Fibroblast of villous mesenchyme (primary cell): ENCODE results near the gene SENP6. TPM values are rescaled to one million over a fixed set of nuclear protein-coding genes. Genes with fewer than 3 reads are reported as not detected.
"Not testable (repeated sequence)": the region's sequence is repeated elsewhere in the genome, so short reads cannot be mapped to it uniquely, and the experiment has no call there.

Source experiments
- DNase-seq: peaks from one replicate; pipeline ENCODE4 v3.0.0-alpha.2; 2010; ENCODE audit warnings: low read depth
- H3K4me3 ChIP-seq: 2 replicates; pipeline ENCODE4 v1.5.1; 2011; ENCODE audit warnings: low read depth, mild to moderate bottlenecking, low read length
- total RNA-seq: library from RNA; depleted of rRNA; stranded (reverse); fragments of >200 nt; gene quantifications from 2 replicates; pipeline ENCODE4 v1.2.3, GENCODE V29; 2012
- TF ChIP-seq, protein P1 (sequence below): IDR thresholded peaks from 2 replicates; pipeline ENCODE4 v1.5.1; 2012; ENCODE audit warnings: low read depth, mild to moderate bottlenecking, low read length; ENCODE audit not compliant: insufficient read depth

The SENP6 gene
- total RNA-seq, 1 donor = 113 TPM

DNA sequence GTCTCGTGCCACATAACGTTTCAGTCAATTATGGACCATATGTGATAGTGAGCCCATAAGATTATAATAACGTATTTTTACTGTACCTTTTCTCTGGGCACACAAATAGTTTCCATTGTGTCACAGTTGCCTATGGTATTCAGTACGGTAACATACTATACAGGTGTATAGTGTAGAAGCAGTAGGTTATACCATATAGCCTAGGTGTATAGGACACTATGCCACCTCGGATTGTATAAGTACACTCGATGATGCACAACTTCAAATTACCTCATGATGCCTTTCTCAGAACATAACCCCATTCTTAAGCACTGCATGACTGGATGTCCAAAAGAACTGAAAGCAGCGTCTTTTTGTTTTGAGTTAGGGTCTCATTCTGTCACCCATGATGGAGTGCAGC is 87.9 kb downstream of the SENP6 start:
- no peak overlapping the region for H3K4me3 ChIP-seq
- no peak for DNase-seq
- TF ChIP-seq, protein P1, sequence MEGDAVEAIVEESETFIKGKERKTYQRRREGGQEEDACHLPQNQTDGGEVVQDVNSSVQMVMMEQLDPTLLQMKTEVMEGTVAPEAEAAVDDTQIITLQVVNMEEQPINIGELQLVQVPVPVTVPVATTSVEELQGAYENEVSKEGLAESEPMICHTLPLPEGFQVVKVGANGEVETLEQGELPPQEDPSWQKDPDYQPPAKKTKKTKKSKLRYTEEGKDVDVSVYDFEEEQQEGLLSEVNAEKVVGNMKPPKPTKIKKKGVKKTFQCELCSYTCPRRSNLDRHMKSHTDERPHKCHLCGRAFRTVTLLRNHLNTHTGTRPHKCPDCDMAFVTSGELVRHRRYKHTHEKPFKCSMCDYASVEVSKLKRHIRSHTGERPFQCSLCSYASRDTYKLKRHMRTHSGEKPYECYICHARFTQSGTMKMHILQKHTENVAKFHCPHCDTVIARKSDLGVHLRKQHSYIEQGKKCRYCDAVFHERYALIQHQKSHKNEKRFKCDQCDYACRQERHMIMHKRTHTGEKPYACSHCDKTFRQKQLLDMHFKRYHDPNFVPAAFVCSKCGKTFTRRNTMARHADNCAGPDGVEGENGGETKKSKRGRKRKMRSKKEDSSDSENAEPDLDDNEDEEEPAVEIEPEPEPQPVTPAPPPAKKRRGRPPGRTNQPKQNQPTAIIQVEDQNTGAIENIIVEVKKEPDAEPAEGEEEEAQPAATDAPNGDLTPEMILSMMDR = no peak

DNA sequence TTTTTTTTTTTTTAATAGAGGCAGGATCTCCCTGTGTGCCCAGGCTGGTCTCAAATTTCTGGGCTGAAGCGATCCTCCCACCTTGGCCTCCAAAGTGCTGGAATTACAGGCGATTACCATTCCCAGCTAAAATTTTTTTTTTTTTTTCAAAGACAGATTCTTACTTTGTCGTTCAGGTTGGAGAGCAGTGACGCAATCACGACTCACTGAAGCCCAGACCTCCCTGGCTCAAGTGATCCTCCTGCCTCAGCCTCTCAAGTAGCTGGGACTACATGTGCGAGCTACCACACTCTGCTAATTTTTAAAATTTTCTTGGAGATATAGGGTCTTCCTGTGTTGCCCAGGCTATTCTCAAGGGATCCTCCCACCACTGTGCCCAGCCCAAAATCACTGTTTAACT is 89.3 kb downstream of the SENP6 start:
- peak; percentile 23 for DNase-seq
- H3K4me3 ChIP-seq = no peak overlapping the region
- TF ChIP-seq, protein P1 = no peak

DNA sequence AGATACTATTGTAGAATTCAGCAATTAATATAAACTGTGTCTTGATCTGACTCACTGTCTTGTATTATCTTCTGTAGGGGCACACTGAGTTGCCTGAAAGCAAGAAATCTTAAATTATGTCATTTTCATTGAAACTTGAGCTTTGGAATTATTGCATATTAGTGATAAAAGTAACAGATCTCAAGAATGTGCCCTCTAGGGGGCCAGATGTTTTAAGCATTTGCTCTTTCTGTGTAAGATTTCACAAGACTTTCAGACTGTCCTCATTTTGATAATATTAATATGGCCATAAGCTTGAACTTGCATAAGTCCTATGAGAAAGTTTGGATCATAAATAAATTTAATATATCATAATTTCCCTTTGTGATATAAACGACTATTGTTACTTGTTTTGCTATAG is 91.9 kb downstream of the SENP6 start:
- TF ChIP-seq, protein P1 = peak; percentile 22
- no peak overlapping the region for H3K4me3 ChIP-seq
- peak; percentile 68 for DNase-seq

DNA sequence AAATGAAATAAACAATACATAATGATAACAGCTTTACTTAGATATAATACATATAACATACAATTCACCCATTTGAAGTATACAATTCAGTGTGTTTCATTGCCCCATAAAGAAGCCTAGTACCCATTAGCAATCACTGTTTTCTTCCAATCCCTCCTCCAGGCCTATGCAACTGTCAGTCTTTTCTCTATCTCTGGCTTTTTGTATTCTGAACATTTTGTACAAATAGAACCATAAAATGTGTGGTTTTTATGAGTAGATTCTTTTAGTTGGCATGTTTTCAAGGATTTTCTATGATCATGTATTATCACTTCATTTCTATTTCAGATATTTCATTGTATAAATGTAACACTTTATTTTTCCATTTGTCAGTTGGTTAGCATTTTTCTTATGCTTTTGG is 92.7 kb downstream of the SENP6 start:
- TF ChIP-seq, protein P1 = no peak
- no peak for DNase-seq
- no peak overlapping the region for H3K4me3 ChIP-seq

DNA sequence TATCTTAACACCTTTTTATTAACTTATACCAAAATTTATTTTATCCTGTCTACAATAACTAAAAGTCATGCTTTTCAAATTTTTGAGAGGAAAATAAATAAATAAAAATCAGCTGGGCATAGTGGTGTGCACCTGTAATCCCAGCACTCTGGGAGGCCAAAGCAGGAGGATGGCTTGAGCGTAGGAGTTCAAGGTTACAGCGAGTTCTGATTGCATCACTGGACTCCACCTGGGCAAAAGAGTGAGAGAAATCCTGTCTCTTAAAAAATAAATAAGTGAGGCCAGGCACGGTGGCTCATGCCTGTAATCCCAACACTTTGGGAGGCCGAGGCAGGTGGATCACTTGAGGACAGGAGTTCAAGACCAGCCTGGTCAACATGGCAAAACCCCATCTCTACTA is 106.7 kb downstream of the SENP6 start:
- not testable (repeated sequence) for H3K4me3 ChIP-seq, DNase-seq

DNA sequence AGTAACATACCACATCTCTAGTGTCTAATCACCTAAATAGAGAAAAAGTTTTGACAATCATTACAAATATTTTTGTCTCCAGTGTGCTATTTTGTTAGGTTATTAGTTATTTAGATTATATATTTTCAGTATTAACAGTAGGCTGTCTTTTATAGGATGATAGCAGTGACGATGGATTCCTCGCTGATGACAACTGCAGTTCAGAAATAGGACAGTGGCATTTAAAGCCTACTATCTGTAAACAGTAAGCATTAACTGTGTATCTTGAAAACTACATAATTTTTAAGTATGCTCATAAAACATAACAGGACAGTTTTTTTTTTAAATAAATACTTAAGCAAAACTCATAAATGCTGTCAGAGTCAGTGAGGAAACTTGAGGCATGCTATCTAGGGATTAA is 109.5 kb downstream of the SENP6 start:
- TF ChIP-seq, protein P1 = no peak

DNA sequence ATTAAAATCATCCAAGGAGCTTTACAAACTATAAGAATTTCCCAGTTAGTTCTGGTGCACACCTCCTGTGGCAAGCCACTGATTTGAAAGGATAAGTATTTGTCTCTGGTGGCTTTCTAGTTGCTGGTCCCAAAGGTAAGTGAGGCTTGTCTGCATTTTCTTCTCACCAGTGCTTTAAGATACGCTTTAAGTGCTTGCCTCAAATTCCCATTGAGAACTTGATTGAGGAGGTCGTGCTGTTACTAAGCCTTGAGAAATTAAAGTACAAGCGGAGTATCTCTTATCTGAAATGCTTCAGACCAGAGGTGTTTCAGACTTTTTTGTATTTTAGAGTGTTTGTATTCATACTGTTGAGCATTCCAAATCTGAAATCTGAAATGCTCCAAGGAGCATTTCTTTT is 117.5 kb downstream of the SENP6 start:
- no peak overlapping the region for H3K4me3 ChIP-seq
- TF ChIP-seq, protein P1 = no peak
- DNase-seq = no peak

More for the DNA sequence above, 109.5 kb downstream of the SENP6 start:
- peak; percentile 71 for DNase-seq
- no peak overlapping the region for H3K4me3 ChIP-seq
